ENCODE measurements around the gene CCND3. TPM values are rescaled to one million over a fixed set of nuclear protein-coding genes. Genes with fewer than 3 reads are reported as not detected.
A peak's percentile ranks its signal among the peaks of the same experiment; 100 is the strongest.

CCND3 gene
- total and polyA plus RNA-seq, 2 of the 13 experiments (the other 11 are each of a cell fraction or from before 2014, with no cell fraction given) = 4.3 to 7.2 TPM

- TF ChIP-seq MYPOP (CRISPR knock-in tag; IDR thresholded peaks at IDR 0.05) = peak; percentile 94
- peak; percentile 83 for TF ChIP-seq FOXK1 (CRISPR knock-in tag; IDR thresholded peaks at IDR 0.05; ENCODE audit: borderline replicate concordance, low read depth)
- TF ChIP-seq NCOR1 (IDR thresholded peaks at IDR 0.05; ENCODE audit: borderline replicate concordance, low read length) = peak; percentile 37; the same call in 1 of the 2 replicates
- no peak for TF ChIP-seq ZNF75D (CRISPR knock-in tag; IDR thresholded peaks at IDR 0.05; ENCODE audit: borderline replicate concordance)
- peak; percentile 85; the same call in 1 of the 2 replicates for TF ChIP-seq BRF2 (CRISPR knock-in tag; IDR thresholded peaks at IDR 0.05)
- peak; percentile 93 for TF ChIP-seq KDM2A (CRISPR knock-in tag; IDR thresholded peaks at IDR 0.05; ENCODE audit: borderline replicate concordance, low read depth)
- TF ChIP-seq ZNF44 (CRISPR knock-in tag; IDR thresholded peaks at IDR 0.05) = peak; percentile 81; the same call in 1 of the 2 replicates
- peak; percentile 56; the same call in 1 of the 2 replicates for TF ChIP-seq ZNF788 (CRISPR knock-in tag; IDR thresholded peaks at IDR 0.05; ENCODE audit: borderline replicate concordance)
- TF ChIP-seq, protein P1, sequence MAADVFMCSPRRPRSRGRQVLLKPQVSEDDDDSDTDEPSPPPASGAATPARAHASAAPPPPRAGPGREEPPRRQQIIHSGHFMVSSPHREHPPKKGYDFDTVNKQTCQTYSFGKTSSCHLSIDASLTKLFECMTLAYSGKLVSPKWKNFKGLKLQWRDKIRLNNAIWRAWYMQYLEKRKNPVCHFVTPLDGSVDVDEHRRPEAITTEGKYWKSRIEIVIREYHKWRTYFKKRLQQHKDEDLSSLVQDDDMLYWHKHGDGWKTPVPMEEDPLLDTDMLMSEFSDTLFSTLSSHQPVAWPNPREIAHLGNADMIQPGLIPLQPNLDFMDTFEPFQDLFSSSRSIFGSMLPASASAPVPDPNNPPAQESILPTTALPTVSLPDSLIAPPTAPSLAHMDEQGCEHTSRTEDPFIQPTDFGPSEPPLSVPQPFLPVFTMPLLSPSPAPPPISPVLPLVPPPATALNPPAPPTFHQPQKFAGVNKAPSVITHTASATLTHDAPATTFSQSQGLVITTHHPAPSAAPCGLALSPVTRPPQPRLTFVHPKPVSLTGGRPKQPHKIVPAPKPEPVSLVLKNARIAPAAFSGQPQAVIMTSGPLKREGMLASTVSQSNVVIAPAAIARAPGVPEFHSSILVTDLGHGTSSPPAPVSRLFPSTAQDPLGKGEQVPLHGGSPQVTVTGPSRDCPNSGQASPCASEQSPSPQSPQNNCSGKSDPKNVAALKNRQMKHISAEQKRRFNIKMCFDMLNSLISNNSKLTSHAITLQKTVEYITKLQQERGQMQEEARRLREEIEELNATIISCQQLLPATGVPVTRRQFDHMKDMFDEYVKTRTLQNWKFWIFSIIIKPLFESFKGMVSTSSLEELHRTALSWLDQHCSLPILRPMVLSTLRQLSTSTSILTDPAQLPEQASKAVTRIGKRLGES (CRISPR knock-in tag; IDR thresholded peaks at IDR 0.05; ENCODE audit: borderline replicate concordance) = peak; percentile 28; the same call in 1 of the 2 replicates
- TF ChIP-seq ZNF616 (CRISPR knock-in tag; IDR thresholded peaks at IDR 0.05; ENCODE audit: low read depth) = no peak
- TF ChIP-seq ZNF646 (CRISPR knock-in tag; IDR thresholded peaks at IDR 0.05) = no peak
- TF ChIP-seq, protein P2, sequence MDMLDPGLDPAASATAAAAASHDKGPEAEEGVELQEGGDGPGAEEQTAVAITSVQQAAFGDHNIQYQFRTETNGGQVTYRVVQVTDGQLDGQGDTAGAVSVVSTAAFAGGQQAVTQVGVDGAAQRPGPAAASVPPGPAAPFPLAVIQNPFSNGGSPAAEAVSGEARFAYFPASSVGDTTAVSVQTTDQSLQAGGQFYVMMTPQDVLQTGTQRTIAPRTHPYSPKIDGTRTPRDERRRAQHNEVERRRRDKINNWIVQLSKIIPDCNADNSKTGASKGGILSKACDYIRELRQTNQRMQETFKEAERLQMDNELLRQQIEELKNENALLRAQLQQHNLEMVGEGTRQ (IDR thresholded peaks at IDR 0.05; ENCODE audit: low read depth, low read length) = no peak
- TF ChIP-seq, protein P2 (CRISPR knock-in tag; IDR thresholded peaks at IDR 0.05; ENCODE audit: borderline replicate concordance) = no peak; the same call in 1 of the 2 replicates
Measured at GRCh38 chr6:41920921-41921711, 20.5 kb downstream of the CCND3 start, which contains the start of the genes BYSL and MED20 (continued).
